GM21447 (cell line): ENCODE results near the gene PRH1.

Source experiments
- ATAC-seq: cut with Tn5 transposase; IDR thresholded peaks from one replicate; pipeline ENCODE4 v1.9.1; 2021; ENCODE audit not compliant: unreplicated experiment

PRH1 gene

GRCh38 chr12:10842862-10843261, 41.2 kb downstream of the PRH1 start:
- ATAC-seq, result no peak

GRCh38 chr12:10838461-10838860, 45.6 kb downstream of the PRH1 start:
- ATAC-seq, result no peak
